ENCODE measurements around the gene MYO1H.
"Not testable (repeated sequence)": the region's sequence is repeated elsewhere in the genome, so short reads cannot be mapped to it uniquely, and the experiment has no call there.

MYO1H gene

DNA sequence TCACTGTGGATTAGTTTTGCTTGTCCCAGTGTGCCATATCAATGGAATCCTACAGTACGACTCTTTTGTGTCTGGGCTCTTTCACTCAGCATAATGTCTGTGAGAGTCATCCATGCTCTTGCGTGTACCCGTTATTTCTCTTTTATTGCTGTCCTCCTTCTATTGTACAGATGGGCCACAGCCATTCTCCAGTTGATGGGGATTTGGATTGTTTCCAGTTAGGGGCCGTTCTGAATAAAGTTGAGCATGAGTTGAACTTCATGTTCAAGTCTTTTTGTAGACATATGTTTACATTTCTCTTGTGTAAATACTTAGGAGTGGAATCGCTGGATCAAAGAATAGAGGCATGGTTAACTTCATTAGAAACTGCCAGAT is 38.3 kb downstream of the MYO1H start:
- Histone ChIP-seq H3K27me3 (ENCODE audit: control insufficient read depth, insufficient read depth, low read length) (no peaks in the 10 kb centered on the region), H3K9ac (ENCODE audit: low read length) (no peak overlapping the region), H3K9me3 (ENCODE audit: control insufficient read depth, low read depth, low read length) (no peaks in the 10 kb centered on the region)

DNA sequence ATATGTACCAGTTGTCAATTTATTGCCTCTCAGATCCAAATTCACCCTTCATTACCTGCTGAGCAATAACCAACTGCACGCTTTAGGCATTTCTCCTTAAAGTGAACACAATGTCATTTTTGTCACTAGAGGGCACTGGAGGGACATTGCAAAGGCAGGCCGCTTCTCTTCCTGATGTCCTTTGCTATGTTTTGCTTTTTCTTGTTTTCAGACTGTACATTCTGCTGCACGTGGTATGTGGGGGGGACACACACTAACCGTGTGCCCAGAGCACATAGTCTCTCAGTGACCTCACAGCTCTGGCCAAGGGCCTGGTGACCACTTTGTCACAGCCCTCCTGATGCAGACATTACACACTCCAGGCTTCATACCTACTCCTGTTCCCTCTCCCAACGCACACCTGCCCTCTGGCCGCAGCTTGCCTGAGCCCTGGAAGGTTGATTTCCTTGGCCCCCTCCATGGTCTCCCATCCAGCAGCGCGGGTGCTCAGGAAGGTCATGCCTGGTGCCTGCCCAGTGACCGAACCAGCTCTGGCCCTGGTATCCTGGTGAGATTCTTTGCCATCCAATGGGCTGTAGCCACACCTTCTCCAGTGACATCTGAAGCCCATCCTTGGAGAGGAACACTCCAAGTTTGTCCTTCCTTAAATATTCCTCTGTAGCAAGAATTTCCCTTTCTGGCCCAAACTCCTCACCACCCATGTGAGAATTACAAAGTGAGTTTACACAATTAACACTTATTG is 39.9 kb downstream of the MYO1H start:
- no peaks in the 10 kb centered on the region for H3K9me3 ChIP-seq (ENCODE audit: control insufficient read depth, low read depth, low read length)
- H3K9ac ChIP-seq (ENCODE audit: low read length), result no peak overlapping the region
- no peaks in the 10 kb centered on the region for H3K27me3 ChIP-seq (ENCODE audit: control insufficient read depth, insufficient read depth, low read length)
- no peak overlapping the region for H3K4me3 ChIP-seq (ENCODE audit: low read length)
- no peak overlapping the region for H3K27ac ChIP-seq (ENCODE audit: low read length)
- H3K36me3 ChIP-seq (ENCODE audit: control insufficient read depth, low read depth, low read length), result no peaks in the 10 kb centered on the region
- no peaks in the 10 kb centered on the region for H3K4me1 ChIP-seq (ENCODE audit: control insufficient read depth, low read depth, low read length)

More for the DNA sequence above, 38.3 kb downstream of the MYO1H start:
- Histone ChIP-seq H3K4me1 (ENCODE audit: control insufficient read depth, low read depth, low read length) (no peaks in the 10 kb centered on the region), H3K27ac (ENCODE audit: low read length) (no peak overlapping the region), H3K4me3 (ENCODE audit: low read length) (no peak overlapping the region), H3K36me3 (ENCODE audit: control insufficient read depth, low read depth, low read length) (no peaks in the 10 kb centered on the region)

DNA sequence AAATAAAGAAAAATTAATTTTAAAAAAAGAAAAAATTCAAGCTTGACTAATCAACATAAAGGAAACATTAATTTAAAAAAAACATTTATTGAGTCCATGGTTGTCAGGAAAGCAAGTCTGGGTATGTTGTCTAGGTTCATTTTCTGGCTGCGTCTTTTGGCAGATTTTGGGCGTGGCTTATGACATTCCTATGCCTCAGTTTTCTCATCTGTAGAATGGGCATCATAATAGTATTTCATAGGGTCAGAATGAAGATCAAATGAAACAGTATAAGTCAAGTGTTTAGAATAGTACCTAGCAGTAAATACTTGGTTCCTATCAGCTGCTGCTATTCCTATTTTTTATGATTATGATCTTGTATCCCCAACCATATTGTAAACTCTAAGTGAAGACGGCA is 40.5 kb downstream of the MYO1H start:
- H3K27me3 ChIP-seq (ENCODE audit: control insufficient read depth, insufficient read depth, low read length), result no peaks in the 10 kb centered on the region
- no peak overlapping the region for H3K27ac ChIP-seq (ENCODE audit: low read length)
- H3K36me3 ChIP-seq (ENCODE audit: control insufficient read depth, low read depth, low read length), result no peaks in the 10 kb centered on the region
- H3K4me1 ChIP-seq (ENCODE audit: control insufficient read depth, low read depth, low read length), result no peaks in the 10 kb centered on the region
- no peak overlapping the region for H3K9ac ChIP-seq (ENCODE audit: low read length)
- H3K9me3 ChIP-seq (ENCODE audit: control insufficient read depth, low read depth, low read length), result no peaks in the 10 kb centered on the region
- no peak overlapping the region for H3K4me3 ChIP-seq (ENCODE audit: low read length)

DNA sequence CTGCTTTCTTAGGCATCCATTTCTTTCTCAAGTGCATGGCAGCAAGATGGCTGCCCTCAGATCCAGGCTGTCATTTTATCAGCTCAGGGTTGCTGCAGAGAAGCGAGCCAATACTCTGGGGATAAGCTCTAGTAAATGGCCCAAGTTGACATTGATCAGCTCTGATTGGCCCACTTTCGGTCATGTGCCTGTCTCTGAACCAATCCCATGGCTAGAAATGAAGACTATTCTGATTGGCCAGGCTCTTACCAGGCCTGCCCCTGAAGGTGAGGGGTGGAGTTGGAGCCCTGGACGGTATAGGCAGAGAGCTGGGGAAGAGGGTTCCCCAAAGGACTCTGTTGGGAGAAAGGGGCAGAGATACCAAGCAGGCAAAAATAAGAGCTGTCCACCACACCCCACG is 41.4 kb downstream of the MYO1H start:
- H3K9ac ChIP-seq (ENCODE audit: low read length), result no peak overlapping the region
- H3K36me3 ChIP-seq (ENCODE audit: control insufficient read depth, low read depth, low read length), result no peaks in the 10 kb centered on the region
- no peak overlapping the region for H3K27ac ChIP-seq (ENCODE audit: low read length)
- no peaks in the 10 kb centered on the region for H3K27me3 ChIP-seq (ENCODE audit: control insufficient read depth, insufficient read depth, low read length)
- H3K9me3 ChIP-seq (ENCODE audit: control insufficient read depth, low read depth, low read length), result no peaks in the 10 kb centered on the region
- no peaks in the 10 kb centered on the region for H3K4me1 ChIP-seq (ENCODE audit: control insufficient read depth, low read depth, low read length)
- H3K4me3 ChIP-seq (ENCODE audit: low read length), result no peak overlapping the region

DNA sequence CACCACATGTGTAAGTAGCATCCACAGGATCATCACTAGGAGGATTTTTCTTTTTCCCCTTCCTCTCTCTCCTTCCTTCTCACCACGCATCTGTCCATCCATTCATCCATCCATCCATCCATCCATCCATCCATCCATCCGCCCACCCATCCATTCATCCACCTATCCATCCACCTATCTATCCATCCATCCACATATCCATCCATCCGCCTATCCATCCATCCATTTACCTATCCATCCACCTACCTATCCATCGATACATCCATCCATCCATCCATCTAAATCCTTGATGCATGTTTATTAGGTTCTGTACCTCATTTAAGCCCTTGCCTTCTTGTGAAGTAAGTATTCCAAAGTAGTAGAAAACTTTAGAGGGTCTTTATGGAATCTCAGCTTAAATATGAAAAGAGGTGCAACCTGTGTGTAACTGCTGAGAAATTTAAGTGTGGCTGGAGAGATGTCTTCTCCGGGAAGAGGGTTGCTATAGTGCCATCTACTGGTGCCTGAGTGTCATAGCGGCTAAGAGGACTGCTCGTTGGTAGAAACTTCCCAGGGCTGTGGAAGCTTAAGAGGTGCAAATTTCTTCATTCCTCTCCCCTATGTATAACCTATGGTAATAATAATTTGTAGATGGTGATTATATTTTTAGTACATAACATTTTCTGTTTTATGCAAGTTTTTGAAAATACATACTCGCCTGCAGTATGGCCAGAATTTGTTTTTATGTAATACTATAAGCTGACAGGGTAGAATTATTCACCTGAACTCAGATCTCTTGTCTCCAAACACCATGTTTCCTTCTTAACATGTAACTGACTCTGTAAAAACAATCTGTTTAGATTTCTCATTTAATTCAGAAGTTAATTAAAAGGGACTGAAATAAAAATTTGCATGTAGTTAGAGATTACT is 46.0 kb downstream of the MYO1H start:
- H3K9me3 ChIP-seq (ENCODE audit: control insufficient read depth, low read depth, low read length), result no peaks in the 10 kb centered on the region
- H3K9ac ChIP-seq (ENCODE audit: low read length), result no peak overlapping the region
- H3K4me3 ChIP-seq (ENCODE audit: low read length), result no peak overlapping the region
- no peak overlapping the region for H3K27ac ChIP-seq (ENCODE audit: low read length)
- H3K36me3 ChIP-seq (ENCODE audit: control insufficient read depth, low read depth, low read length), result no peaks in the 10 kb centered on the region
- no peaks in the 10 kb centered on the region for H3K27me3 ChIP-seq (ENCODE audit: control insufficient read depth, insufficient read depth, low read length)
- no peaks in the 10 kb centered on the region for H3K4me1 ChIP-seq (ENCODE audit: control insufficient read depth, low read depth, low read length)

DNA sequence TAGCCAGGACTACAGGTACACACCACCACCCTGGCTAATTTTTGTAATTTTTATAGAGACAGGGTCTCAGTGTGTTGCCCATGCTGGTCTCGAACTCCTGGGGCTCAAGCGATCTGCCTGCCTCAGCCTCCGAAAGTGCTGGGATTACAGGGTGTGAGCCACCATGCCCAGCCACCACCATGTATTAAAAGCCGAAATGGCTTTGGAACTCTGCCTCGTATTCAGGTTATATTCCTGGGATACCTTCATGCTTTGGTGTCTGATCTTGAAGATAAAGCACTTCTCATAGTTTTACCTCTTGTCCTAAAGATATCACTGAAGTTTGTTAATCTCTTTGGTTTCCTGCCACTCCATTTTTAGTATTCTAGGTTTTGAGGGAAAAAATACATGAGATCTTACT is 47.2 kb downstream of the MYO1H start:
- Histone ChIP-seq H3K4me1 (ENCODE audit: control insufficient read depth, low read depth, low read length) (no peaks in the 10 kb centered on the region), H3K27me3 (ENCODE audit: control insufficient read depth, insufficient read depth, low read length) (no peaks in the 10 kb centered on the region), H3K9me3 (ENCODE audit: control insufficient read depth, low read depth, low read length) (no peaks in the 10 kb centered on the region), H3K4me3 (ENCODE audit: low read length) (no peak overlapping the region), H3K9ac (ENCODE audit: low read length) (no peak overlapping the region), H3K36me3 (ENCODE audit: control insufficient read depth, low read depth, low read length) (no peaks in the 10 kb centered on the region), H3K27ac (ENCODE audit: low read length) (no peak overlapping the region)

DNA sequence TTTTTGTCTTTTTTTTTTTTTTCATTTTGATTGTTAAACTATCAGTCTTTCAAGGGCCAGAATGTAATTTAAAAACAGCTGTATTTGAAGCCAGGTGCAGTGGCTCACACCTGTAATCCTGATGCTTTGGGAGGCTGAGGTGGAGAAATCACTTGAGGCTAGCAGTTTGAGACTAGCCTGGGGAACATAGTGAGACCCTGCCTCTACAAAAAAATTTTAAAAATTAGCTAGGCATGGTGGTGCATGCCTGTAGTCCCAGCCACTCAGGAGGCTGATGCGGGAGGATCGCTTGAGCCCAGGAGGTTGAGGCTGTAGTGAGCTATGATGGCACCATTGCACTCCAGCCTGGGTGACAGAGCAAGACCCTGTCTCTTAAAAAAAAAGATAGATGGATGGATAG is 57.1 kb downstream of the MYO1H start:
- H3K36me3 ChIP-seq (ENCODE audit: control insufficient read depth, low read depth, low read length); H3K4me3 ChIP-seq (ENCODE audit: low read length); H3K9ac ChIP-seq (ENCODE audit: low read length); H3K9me3 ChIP-seq (ENCODE audit: control insufficient read depth, low read depth, low read length); H3K4me1 ChIP-seq (ENCODE audit: control insufficient read depth, low read depth, low read length); H3K27ac ChIP-seq (ENCODE audit: low read length); H3K27me3 ChIP-seq (ENCODE audit: control insufficient read depth, insufficient read depth, low read length): not testable (repeated sequence)

DNA sequence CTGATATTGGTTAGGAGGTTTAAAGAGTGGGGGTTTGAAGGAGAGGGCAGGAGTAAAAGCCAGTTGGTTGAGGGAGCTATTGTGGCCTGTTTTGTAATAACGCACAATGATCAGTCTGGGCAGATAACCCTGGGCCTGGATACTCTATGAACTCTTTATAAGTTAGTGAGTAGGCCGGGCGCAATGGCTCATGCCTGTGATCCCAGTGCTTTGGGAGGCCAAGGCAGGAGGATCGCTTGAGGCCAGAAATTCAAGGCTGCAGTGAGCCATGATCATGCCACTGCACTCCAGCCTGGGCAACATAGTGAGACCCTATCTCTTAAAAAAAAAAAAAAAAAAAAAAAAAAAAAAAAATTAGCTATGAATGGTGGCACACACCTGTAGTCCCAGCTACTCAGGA is 58.4 kb downstream of the MYO1H start:
- H3K9ac ChIP-seq (ENCODE audit: low read length); H3K27me3 ChIP-seq (ENCODE audit: control insufficient read depth, insufficient read depth, low read length); H3K9me3 ChIP-seq (ENCODE audit: control insufficient read depth, low read depth, low read length); H3K4me3 ChIP-seq (ENCODE audit: low read length); H3K27ac ChIP-seq (ENCODE audit: low read length); H3K4me1 ChIP-seq (ENCODE audit: control insufficient read depth, low read depth, low read length); H3K36me3 ChIP-seq (ENCODE audit: control insufficient read depth, low read depth, low read length): not testable (repeated sequence)

DNA sequence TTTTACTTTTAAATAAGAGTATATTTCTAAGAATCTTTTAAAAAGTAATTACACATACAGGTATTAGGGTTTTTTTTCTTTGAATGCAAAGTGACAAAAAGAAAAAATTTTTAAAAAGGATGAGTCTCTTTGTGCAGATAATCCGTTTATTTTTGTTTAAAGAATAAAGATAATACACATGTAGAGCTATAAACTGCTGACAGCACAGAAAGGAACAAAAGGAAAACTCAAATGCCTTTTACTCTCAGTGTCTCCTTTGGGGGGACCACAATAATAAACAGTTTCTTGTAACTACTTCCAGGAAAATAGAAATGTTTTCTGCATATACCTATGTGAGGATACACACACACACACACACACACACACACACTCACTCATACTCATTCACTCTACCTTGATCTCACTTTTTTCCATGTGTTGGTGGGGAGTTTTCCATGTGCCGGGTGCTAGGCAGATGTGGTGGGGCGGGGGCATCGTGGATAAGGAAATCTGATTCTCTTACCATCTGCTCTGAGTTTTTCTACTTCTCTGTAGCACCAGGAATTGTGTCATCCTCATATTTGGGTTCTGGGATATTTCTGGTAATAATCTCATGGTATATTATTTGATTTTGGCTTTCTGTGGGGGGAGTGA is 71.3 kb downstream of the MYO1H start:
- H3K9ac ChIP-seq (ENCODE audit: low read length), result no peak overlapping the region
- no peaks in the 10 kb centered on the region for H3K9me3 ChIP-seq (ENCODE audit: control insufficient read depth, low read depth, low read length)
- no peak overlapping the region for H3K4me3 ChIP-seq (ENCODE audit: low read length)
- no peaks in the 10 kb centered on the region for H3K36me3 ChIP-seq (ENCODE audit: control insufficient read depth, low read depth, low read length)
- H3K4me1 ChIP-seq (ENCODE audit: control insufficient read depth, low read depth, low read length), result no peaks in the 10 kb centered on the region
- H3K27ac ChIP-seq (ENCODE audit: low read length), result no peak overlapping the region
- H3K27me3 ChIP-seq (ENCODE audit: control insufficient read depth, insufficient read depth, low read length), result no peaks in the 10 kb centered on the region

DNA sequence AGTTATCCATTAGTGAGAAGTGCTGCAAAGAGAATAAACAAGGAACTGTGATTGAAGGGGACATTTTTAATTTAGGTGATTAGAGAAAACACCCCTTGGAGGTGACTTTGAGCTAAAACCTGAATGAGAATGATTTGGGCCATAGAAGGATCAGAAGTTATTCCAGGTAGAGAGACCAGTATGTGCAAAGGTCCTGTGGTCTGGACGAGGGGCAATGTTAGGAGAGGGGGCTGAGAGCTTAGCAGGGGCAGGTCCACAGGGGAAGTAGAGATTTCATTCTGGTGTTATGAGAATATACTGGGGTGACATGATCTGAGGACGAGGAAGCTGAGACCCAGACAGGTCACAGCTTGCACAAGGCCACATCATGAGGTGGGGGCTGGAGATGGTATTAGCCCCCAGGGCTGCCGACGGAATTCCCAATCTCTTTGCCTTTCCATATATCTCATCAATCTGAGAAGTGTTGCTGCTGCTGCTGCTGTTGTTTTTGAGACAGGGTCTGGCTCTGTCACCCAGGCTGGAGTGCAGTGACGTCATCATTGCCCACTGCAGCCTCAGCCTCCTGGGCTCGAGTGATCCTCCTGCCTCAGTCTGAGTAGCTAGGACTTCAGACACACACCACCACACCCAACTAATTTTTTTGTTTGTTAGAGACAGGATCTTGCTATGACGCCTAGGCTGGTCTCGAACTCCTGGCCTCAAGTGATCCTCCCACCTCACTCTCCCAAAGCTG is 73.8 kb downstream of the MYO1H start:
- Histone ChIP-seq H3K27me3 (ENCODE audit: control insufficient read depth, insufficient read depth, low read length) (no peaks in the 10 kb centered on the region), H3K9ac (ENCODE audit: low read length) (no peak overlapping the region), H3K27ac (ENCODE audit: low read length) (no peak overlapping the region), H3K4me1 (ENCODE audit: control insufficient read depth, low read depth, low read length) (no peaks in the 10 kb centered on the region), H3K9me3 (ENCODE audit: control insufficient read depth, low read depth, low read length) (no peaks in the 10 kb centered on the region), H3K4me3 (ENCODE audit: low read length) (no peak overlapping the region), H3K36me3 (ENCODE audit: control insufficient read depth, low read depth, low read length) (no peaks in the 10 kb centered on the region)

DNA sequence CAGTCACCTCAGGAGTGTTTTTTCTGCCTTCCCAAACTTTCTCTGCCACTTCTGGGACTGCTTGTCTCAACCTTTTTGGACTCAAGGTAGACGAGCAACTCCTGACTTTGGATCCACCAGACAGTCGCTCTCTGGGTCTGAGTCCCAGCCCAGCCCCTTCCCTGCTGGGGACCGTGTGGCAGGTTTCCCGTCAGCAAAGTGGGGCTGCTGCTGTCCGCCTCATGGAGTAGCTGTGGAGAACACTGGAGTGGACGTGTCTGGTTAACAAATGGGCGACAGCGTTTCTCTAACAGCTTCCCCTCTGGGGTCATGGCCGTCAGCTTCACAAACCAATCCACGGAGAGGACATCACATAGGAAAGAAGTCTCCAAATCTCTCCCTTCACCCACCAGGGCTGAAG is 74.6 kb downstream of the MYO1H start:
- Histone ChIP-seq H3K9ac (ENCODE audit: low read length) (no peak overlapping the region), H3K27me3 (ENCODE audit: control insufficient read depth, insufficient read depth, low read length) (no peaks in the 10 kb centered on the region), H3K9me3 (ENCODE audit: control insufficient read depth, low read depth, low read length) (no peaks in the 10 kb centered on the region), H3K4me1 (ENCODE audit: control insufficient read depth, low read depth, low read length) (no peaks in the 10 kb centered on the region), H3K27ac (ENCODE audit: low read length) (no peak overlapping the region), H3K4me3 (ENCODE audit: low read length) (no peak overlapping the region), H3K36me3 (ENCODE audit: control insufficient read depth, low read depth, low read length) (no peaks in the 10 kb centered on the region)

Measured in iPS-18a (cell line).